Neural progenitor cell (in vitro differentiated cells): ENCODE measurements around the gene ZNF423. TPM values are rescaled to one million over a fixed set of nuclear protein-coding genes. Genes with fewer than 3 reads are reported as not detected.

Experiments
- DNase-seq: peaks from one replicate; pipeline ENCODE4 v3.0.0-alpha.2; 2016; ENCODE audit warnings: low spot score
- H2AFZ ChIP-seq: fragments of 200-600 bp; sonication (generic); replicated peaks from 2 replicates; pipeline ENCODE4 v1.6.1; 2016; ENCODE audit warnings: antibody characterized with exemption
- H3F3A ChIP-seq: fragments of 200-600 bp; sonication (generic); 2 replicates; pipeline ENCODE4 v1.6.1; 2016; ENCODE audit warnings: antibody characterized with exemption, low read depth
- H3K27ac ChIP-seq: fragments of 200-600 bp; sonication (generic); 2 replicates; pipeline ENCODE4 v1.5.1; 2016; ENCODE audit warnings: mild to moderate bottlenecking
- H3K27me3 ChIP-seq: fragments of 200-600 bp; sonication (generic); 2 replicates; pipeline ENCODE4 v1.6.1; 2016; ENCODE audit warnings: mild to moderate bottlenecking, moderate library complexity
- H3K36me3 ChIP-seq: fragments of 200-600 bp; sonication (generic); 2 replicates; pipeline ENCODE4 v1.5.1; 2016
- H3K4me1 ChIP-seq: fragments of 200-600 bp; sonication (generic); 2 replicates; pipeline ENCODE4 v1.6.1; 2016; ENCODE audit warnings: mixed run types
- H3K4me2 ChIP-seq: fragments of 200-600 bp; sonication (generic); 2 replicates; pipeline ENCODE4 v1.6.1; 2016
- H3K4me3 ChIP-seq: fragments of 200-600 bp; sonication (generic); 2 replicates; pipeline ENCODE4 v1.5.1; 2016
- H3K79me2 ChIP-seq: fragments of 200-600 bp; sonication (generic); 2 replicates; pipeline ENCODE4 v1.6.1; 2016; ENCODE audit warnings: low read depth
- H3K9ac ChIP-seq: fragments of 200-600 bp; sonication (generic); 2 replicates; pipeline ENCODE4 v1.6.1; 2016
- H3K9me3 ChIP-seq: fragments of 200-600 bp; sonication (generic); 2 replicates; pipeline ENCODE4 v1.5.1; 2016; ENCODE audit warnings: low read depth
- H4K20me1 ChIP-seq: fragments of 200-600 bp; sonication (generic); 2 replicates; pipeline ENCODE4 v1.6.1; 2016; ENCODE audit warnings: low read depth
- H3K27ac Mint-ChIP-seq: 3 replicates; pipeline ENCODE4 v1.8.0; 2021; ENCODE audit warnings: mixed read lengths
- H3K27me3 Mint-ChIP-seq: 2 replicates; pipeline ENCODE4 v1.8.0; 2022; ENCODE audit warnings: low read depth, mild to moderate bottlenecking, inconsistent platforms, moderate library complexity, mixed read lengths; ENCODE audit not compliant: insufficient read depth
- H3K36me3 Mint-ChIP-seq: 3 replicates; pipeline ENCODE4 v1.8.0; 2021; ENCODE audit warnings: mixed read lengths
- H3K4me1 Mint-ChIP-seq: 3 replicates; pipeline ENCODE4 v1.8.0; 2021; ENCODE audit warnings: mixed read lengths
- H3K4me3 Mint-ChIP-seq: 3 replicates; pipeline ENCODE4 v1.8.0; 2021; ENCODE audit warnings: mild to moderate bottlenecking, moderate library complexity, mixed read lengths
- H3K9me3 Mint-ChIP-seq: 3 replicates; pipeline ENCODE4 v1.8.0; 2020; ENCODE audit warnings: mixed read lengths
- EZH2 ChIP-seq: fragments of 200-600 bp; sonication (generic); IDR thresholded peaks from 2 replicates; pipeline ENCODE4 v1.6.1; 2017; ENCODE audit warnings: antibody characterized with exemption, mild to moderate bottlenecking, moderate library complexity
- EZH2phosphoT487 ChIP-seq: fragments of 200-600 bp; sonication (generic); IDR thresholded peaks from 2 replicates; pipeline ENCODE4 v1.6.1; 2017; ENCODE audit warnings: antibody characterized with exemption
- total RNA-seq: library from RNA; depleted of rRNA; stranded (reverse); fragments of >200 nt; gene quantifications from 2 replicates; pipeline ENCODE4 v1.2.3, GENCODE V29; 2015; ENCODE audit warnings: low replicate concordance
- TF ChIP-seq, protein P1 (sequence below): fragments of 200-600 bp; sonication (generic); IDR thresholded peaks from 2 replicates; pipeline ENCODE4 v1.5.1; 2017; ENCODE audit warnings: antibody characterized with exemption, mild to moderate bottlenecking

The ZNF423 gene
- total RNA-seq, 1 donor from 2014 or later: 21.9 TPM

DNA sequence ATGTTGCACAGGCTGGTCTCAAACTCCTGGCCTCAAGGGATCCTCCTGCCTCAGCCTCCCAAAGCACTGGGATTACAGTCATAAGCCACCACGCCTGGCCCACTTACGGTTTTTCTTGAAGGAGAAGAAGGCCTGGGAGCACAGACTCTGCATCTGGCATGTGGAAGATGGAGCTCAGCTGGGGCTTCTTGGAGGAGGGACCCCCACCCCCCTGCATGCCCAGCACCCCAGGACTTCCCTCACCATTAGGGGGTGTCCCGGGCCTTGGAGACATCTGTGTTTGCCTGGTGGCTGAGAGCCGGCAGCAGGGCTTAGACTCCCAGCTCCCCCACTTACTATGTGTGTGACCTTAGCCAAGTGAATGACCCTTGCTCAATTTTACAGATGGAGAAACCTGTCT, 204.7 kb downstream of the ZNF423 start:
- Histone ChIP-seq H3K4me1 (no peaks in the 10 kb centered on the region), H3K9ac (no peak overlapping the region), H3K27ac (no peak overlapping the region), H4K20me1 (no peaks in the 10 kb centered on the region), H3K4me2 (no peak overlapping the region), H3K36me3 (peaks cover 5% of the 10 kb centered on the region), H3K27me3 (no peaks in the 10 kb centered on the region), H3F3A (no peaks in the 10 kb centered on the region), H3K9me3 (peaks cover 6% of the 10 kb centered on the region), H3K4me3 (no peak overlapping the region), H3K79me2 (peaks cover 4% of the 10 kb centered on the region), H2AFZ (no peak overlapping the region)
- Mint-ChIP-seq H3K4me3 (no peak overlapping the region), H3K4me1 (peaks cover 30% of the 10 kb centered on the region), H3K27me3 (peaks cover 5% of the 10 kb centered on the region), H3K27ac (no peak overlapping the region), H3K36me3 (peaks cover 25% of the 10 kb centered on the region), H3K9me3 (peaks cover 21% of the 10 kb centered on the region)
- TF ChIP-seq EZH2 (no peak), EZH2phosphoT487 (no peak)
- TF ChIP-seq, protein P1, sequence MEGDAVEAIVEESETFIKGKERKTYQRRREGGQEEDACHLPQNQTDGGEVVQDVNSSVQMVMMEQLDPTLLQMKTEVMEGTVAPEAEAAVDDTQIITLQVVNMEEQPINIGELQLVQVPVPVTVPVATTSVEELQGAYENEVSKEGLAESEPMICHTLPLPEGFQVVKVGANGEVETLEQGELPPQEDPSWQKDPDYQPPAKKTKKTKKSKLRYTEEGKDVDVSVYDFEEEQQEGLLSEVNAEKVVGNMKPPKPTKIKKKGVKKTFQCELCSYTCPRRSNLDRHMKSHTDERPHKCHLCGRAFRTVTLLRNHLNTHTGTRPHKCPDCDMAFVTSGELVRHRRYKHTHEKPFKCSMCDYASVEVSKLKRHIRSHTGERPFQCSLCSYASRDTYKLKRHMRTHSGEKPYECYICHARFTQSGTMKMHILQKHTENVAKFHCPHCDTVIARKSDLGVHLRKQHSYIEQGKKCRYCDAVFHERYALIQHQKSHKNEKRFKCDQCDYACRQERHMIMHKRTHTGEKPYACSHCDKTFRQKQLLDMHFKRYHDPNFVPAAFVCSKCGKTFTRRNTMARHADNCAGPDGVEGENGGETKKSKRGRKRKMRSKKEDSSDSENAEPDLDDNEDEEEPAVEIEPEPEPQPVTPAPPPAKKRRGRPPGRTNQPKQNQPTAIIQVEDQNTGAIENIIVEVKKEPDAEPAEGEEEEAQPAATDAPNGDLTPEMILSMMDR: no peak
- DNase-seq: no peak

DNA sequence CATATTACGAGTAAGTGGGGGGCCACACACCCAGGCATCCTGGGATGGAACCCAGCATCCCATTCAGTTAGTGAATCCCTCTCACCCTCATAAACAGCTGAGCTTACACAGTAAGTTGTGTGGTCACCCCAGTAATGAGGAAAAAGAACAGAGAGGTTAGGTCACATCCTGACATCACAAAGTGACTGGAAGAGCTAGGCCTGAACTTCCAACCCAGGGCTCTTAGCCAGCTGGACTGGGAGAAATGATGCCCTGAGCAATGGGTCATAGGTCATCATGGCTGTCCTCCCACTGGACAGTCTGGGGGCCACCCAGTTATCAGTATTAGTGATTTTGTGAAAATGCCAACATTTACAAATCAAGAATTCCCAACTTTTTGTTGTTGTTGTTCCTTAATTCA, 205.3 kb downstream of the ZNF423 start:
- H3K36me3 ChIP-seq: peaks cover 5% of the 10 kb centered on the region
- no peaks in the 10 kb centered on the region for H4K20me1 ChIP-seq
- H3F3A ChIP-seq: no peaks in the 10 kb centered on the region
- Mint-ChIP-seq H3K4me1 (peaks cover 26% of the 10 kb centered on the region), H3K9me3 (peaks cover 26% of the 10 kb centered on the region), H3K36me3 (peaks cover 28% of the 10 kb centered on the region), H3K27ac (no peak overlapping the region), H3K4me3 (no peak overlapping the region), H3K27me3 (peaks cover 5% of the 10 kb centered on the region)
- no peak overlapping the region for H3K27ac ChIP-seq
- no peak for DNase-seq
- peaks cover 4% of the 10 kb centered on the region for H3K79me2 ChIP-seq
- no peaks in the 10 kb centered on the region for H3K27me3 ChIP-seq
- no peak overlapping the region for H3K4me2 ChIP-seq
- H3K4me3 ChIP-seq: no peak overlapping the region
- H3K9ac ChIP-seq: no peak overlapping the region
- no peak overlapping the region for H2AFZ ChIP-seq
- TF ChIP-seq EZH2 (no peak), EZH2phosphoT487 (no peak)
- TF ChIP-seq, protein P1: no peak
- peaks cover 6% of the 10 kb centered on the region for H3K9me3 ChIP-seq
- H3K4me1 ChIP-seq: no peaks in the 10 kb centered on the region

DNA sequence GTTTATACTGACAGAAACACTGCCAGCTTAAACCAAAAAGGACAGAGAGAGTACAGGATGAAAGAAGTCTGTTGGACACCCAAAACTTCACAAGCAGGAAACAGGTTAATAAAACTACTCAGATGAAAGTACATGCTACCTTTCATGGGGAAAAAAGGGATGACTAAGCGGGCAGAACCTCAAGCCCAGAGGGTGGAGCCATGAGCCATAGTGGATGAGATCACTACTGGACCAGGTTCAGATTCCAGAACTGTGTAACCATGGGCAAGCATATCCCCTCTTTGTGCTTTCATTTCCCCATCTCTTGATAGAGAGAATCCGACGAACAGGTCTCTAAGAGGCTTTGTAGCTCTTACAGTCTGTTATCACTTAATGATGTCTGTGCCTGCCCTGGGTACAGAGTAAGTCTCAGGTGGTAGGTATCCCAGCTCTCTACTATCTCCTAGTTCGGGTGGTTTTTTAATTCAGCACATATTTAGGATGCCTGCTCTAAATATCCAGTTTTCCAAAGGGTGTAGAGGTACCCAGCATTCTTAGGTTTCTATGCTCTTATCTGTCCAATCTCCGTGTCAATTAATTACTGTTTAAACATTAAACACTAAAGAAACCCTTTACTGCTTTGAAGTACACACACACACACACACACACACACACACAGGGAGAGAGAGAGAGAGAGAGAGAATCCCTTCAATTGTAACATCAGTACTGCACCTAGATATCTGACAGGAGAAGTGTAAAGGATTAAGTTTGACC, 206.7 kb downstream of the ZNF423 start:
- H3K9me3 Mint-ChIP-seq: peaks cover 26% of the 10 kb centered on the region
- Histone ChIP-seq H2AFZ (no peak overlapping the region), H3K27me3 (no peaks in the 10 kb centered on the region), H3K9me3 (peaks cover 6% of the 10 kb centered on the region), H3K4me1 (no peaks in the 10 kb centered on the region), H3K79me2 (peaks cover 5% of the 10 kb centered on the region), H3K4me3 (no peak overlapping the region), H3F3A (no peaks in the 10 kb centered on the region), H3K36me3 (peaks cover 5% of the 10 kb centered on the region), H3K27ac (no peak overlapping the region), H4K20me1 (peaks cover 2% of the 10 kb centered on the region), H3K9ac (no peak overlapping the region), H3K4me2 (no peak overlapping the region)
- TF ChIP-seq, protein P1: no peak
- no peak for TF ChIP-seq EZH2
- TF ChIP-seq EZH2phosphoT487: no peak
- DNase-seq: no peak
- no peak overlapping the region for H3K4me3 Mint-ChIP-seq
- H3K27me3 Mint-ChIP-seq: peaks cover 5% of the 10 kb centered on the region
- H3K4me1 Mint-ChIP-seq: peaks cover 21% of the 10 kb centered on the region
- no peak overlapping the region for H3K27ac Mint-ChIP-seq
- H3K36me3 Mint-ChIP-seq: peaks cover 28% of the 10 kb centered on the region
